HG02763 (cell line): Measurements from ENCODE around the gene RIMS4.
"Not testable (repeated sequence)": the region's sequence is repeated elsewhere in the genome, so short reads cannot be mapped to it uniquely, and the experiment has no call there.

Experiments
- ATAC-seq: cut with Tn5 transposase; IDR thresholded peaks from one replicate; pipeline ENCODE4 v1.9.1; 2021; ENCODE audit warnings: mild to moderate bottlenecking, moderate library complexity; ENCODE audit not compliant: unreplicated experiment

The RIMS4 gene

DNA sequence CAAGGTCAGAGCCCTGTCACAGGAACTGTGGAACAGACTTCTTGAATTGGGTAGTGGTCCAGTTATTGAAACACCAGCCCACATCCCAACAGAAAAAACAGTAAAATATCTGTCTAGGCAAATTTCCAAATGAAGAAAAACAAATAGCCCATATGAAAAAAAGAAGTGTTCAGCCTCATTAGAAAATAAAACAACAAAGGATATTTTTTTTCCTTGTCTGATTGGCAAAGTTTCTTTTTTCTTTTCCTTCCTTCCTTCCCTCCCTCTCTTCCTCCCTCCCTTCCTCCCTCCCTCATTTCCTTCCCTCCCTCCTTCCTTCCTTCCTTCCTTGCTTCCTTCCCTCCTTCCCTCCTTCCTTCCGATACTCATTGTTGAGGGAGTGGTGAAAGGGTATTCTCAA, 20.6 kb upstream of the RIMS4 start:
- ATAC-seq = no peak

DNA sequence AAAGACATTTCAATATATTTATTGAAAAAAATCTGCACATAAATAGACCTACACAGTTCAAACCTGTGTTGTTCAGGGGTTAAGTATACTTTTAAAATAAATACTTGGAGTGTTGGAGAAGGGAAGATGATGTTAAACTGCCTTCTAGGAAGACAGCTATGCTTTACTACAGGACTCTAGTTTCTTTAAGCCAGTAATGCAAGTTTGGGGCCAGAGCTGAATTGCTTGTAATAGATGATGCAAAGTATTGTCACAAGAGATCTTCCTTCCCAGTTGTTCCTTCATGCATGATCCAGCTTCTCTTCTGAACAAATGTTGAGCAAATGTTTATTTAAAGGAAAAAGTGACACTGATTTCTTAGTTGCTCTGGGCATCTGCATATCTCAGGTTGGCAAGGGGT, 20.2 kb upstream of the RIMS4 start:
- ATAC-seq = no peak

DNA sequence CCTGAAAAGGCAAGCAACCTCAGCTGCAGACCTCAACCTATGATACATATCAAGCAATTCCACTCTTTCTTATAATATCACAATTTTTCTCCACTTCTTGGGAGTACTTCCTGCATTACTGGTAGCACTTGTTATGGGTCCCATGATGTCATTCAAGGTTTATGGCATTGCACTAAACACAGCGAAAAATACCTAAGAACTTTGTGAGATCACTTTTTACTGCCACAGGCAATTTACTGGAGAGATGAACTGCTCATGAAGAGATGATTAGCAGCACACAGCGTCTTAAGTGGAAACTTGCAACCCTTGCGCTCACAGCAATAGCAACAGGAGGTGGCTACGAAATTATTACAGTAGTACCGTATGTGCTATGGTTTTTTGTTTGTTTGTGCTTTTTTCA, 19.3 kb upstream of the RIMS4 start:
- no peak for ATAC-seq

DNA sequence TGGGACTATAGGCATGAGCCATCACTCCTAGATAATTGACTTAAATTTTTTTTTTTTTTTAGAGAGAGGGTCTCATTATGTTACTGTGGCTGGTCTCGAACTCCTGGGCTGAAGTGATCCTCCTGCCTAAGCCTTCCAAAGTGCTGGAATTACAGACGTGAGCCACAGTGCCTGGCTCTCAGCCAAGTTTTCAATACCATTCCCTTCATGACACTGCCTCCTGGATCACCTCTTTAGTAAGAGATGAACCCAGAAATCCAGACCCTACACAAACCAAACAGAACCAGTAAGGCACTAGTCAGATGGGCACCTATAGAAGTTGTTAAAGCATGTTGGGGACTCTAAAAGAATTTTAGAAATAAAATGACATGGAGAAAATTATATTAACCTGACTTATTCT, 18.3 kb upstream of the RIMS4 start:
- ATAC-seq = no peak

DNA sequence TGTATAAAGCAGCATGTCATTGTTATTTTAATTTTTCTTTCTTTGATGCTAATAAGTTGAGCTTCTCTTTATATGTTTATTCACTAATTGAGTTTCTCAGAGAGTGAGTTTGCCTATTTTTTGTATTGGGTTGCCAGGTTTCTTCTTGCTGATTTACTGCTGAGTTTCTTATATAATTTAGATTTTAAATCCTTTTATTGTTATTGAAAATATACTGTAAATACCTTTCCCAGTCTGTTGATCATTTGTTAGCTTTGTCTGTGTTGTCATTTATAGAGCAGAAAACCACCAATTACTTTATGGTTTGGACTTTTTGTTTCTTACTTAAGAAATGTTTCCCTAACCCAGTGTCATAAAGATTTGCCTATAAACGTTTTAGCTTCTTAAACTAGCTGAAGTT, 17.1 kb upstream of the RIMS4 start:
- ATAC-seq = no peak

DNA sequence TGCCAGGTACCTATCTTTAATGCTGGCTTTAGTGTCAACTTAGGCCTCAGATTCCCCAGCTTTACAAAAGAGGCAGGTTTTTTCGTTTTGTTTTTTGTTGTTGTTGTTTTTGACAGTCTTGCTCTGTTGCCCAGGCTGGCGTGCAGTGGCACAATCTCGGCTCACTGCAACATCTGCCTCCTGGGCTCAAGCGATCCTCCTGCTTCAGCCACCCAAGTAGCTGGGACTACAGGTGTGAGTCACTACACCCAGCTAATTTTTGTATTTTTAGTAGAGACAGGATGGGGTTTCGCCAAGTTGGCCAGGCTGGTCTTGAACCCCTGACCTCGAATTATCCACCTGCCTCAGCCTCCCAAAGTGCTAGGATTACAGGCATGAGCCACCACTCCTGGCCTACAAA, 11.2 kb upstream of the RIMS4 start:
- ATAC-seq = not testable (repeated sequence)

DNA sequence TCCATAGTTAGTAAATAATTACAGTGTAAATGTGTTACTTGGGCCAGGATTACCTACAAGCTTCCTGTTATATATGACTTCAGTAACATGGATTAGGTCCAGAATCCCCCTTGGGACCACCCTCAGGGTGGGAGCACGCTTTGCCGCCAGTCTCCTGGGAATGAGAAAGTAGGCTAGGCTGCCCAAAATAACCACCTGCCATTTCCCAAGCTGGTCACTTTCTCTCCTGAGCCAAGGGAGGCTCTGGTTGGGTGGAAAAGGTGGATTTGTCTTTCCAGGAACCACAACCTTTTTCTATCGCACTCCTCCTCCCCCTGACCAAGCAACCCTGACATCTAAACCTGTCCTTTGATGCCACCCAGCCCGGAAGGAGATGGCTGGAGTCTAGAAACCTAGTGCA, 9.6 kb upstream of the RIMS4 start:
- ATAC-seq = no peak

DNA sequence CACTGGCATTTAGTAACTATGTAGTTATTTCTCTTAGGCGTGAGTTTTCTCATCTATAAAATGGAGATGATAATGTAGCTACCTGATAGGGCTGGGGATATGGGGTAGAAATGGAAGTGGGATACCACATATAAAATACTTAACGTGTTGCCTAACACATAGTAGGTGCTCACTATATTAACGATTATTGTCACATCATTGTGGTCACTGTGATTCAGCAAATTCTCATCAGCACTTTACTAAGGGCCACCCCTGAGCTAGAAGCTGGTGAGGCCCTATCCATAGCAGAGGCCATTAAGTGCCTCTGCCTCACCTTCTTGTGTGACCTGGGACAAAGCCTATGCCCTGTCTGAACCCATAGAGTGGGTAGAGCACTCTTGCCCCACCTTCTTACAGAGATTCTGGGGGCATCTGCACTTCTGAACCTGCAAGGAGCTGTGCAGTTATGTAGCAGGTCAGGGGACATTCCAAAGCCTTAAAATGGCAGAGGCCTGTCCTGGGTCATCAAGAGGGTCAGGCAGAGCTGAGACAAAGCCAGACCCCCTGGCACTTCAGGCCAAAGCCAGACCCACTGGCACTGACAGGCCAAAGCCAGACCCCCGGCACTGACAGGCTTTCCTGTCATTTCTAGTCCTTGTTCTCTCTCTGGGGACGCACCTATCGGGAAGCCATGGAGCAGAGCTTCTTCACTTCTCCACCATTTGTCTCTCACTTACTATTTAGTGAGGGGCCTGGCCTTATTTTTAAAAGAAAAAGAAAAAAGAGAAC, 7.0 kb upstream of the RIMS4 start:
- ATAC-seq = no peak

DNA sequence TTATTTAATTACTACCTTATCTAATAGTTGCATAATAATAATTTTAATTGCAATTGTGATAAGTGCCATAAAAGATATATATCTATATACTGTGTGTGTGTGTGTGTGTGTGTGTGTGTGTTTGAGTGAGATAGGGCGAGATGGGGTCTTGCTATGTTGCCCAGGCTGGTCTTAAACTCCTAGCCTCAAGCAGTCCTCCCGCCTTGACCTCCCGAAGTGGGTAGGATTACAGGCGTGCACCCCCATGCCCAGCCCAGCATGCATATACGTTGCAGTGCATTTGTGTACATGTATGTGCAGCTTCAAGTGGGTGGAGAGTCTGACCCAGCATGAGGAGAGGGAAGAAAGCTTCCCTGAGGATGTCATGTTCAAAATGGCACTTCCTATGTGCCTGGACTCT, 4.6 kb upstream of the RIMS4 start:
- no peak for ATAC-seq

DNA sequence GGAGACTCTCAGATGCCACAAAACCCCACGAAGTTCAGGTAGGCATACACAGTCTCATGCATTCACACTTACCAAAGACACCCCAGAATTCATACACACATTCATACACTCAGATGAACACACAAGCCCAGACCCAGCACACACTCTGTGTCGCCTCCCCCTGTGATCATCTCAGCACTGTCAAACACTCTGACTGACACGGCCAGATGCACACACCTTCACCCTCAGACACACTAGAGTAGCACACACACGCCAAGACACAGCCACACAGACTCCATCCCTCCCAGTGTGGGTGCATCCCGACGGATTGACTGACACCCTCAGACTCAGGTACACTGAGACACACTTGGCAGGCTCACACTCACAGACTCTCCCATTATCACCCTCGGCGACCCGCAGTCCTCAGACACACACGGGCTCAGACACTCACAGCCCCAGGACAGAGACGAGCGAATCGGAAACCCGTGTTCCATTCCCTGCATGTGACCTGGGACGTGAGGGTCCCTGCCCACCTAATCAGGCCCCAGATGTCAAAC, 872 bp upstream of the RIMS4 start:
- ATAC-seq = no peak

DNA sequence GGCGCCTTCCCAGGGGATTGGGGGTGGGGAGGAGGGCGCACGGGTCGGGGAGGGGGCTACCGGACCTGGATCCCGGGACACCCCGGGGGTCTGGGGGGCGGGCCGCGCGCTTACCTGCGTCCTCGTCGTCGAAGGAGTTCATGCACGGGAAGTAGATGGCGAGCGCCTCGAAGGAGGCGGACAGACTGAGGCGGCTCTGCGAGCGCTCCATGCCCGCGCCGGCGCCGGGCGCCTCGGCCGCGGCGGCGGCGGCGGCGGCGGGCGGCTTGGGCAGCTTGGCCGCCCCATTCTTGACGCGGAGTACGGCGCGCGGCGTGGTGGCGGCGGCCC, 320 bp downstream of the RIMS4 start:
- ATAC-seq = no peak

DNA sequence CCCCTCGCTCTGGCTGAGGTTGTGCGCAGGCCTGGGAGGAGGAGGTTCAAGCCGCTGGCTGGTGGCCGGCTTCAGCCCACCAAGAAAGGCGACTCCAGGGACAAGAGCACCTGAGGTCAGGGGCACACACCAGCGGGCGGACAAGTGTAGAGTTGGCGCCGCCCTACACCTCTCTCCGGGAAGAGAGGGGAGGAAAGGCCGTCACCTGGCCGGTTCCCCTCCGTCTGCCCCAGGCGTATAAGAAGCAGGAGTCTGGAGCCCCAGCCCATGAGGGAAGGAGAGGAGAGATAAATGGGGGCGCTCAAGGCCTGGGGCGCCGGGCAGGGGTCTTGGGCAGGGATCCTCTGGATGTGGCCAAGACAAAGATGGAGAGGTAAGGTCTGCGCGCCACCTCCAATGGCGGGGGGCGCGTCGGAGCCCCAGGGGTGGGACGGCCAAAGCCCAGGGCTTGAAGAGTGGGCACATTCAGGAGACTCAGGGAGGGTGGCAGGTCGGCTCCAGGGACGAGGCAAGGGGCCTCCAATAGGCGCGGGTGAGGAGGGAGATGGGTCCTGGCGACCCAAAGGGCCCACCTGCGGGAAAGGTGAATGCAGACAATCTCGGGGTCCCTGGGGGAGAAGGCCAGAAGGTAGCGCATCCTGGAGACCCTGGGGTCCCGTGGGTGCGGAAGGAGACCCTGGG, 826 bp downstream of the RIMS4 start:
- no peak for ATAC-seq

DNA sequence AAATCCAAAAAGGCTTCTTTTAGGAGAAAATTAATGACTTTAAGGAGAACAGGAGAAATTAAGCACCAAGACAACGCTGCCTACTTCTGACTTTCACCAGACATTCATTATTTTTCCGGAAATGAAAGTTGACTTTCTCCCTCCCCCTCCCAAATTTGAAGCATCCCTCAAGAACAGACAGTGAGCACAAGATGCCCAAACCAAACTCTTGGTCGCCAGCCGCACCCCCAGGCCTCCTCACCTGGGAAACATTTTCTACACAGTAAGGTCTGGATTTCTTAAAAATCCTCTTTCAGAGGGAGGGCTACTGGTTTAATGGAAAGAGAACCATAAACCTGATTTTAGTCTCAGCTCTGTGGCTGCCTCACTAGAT, 2.7 kb downstream of the RIMS4 start:
- no peak for ATAC-seq

DNA sequence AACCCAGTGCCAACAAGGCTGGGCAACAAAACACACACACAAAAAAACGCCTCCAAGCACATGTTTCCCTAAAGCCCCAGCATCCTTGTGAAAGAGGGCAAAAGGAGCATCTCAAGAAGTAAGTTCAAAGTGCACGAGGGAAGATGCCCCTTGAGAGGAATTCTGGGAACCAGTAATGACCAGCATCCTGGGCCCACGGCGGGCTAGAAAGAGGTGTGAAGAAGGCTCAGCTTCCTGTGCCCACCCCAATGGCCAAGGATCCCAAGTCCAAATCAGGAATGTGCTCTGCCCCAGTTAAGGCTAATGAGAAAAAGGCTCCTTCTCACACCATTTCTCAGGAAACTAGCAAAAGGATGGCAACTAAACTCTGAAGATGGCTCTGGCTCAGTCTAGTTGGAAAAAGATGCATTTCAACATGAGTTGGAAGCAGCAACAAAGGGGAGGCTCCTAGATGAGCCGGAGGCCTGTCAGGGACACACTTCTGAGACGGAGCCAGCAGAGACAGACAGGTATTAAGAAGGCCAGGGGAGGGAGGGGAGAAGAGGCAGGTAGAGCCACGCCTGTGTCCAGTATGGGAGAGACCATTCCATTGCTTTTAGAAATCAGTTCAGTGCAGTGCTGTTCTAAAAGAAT, 3.2 kb downstream of the RIMS4 start:
- ATAC-seq = no peak

DNA sequence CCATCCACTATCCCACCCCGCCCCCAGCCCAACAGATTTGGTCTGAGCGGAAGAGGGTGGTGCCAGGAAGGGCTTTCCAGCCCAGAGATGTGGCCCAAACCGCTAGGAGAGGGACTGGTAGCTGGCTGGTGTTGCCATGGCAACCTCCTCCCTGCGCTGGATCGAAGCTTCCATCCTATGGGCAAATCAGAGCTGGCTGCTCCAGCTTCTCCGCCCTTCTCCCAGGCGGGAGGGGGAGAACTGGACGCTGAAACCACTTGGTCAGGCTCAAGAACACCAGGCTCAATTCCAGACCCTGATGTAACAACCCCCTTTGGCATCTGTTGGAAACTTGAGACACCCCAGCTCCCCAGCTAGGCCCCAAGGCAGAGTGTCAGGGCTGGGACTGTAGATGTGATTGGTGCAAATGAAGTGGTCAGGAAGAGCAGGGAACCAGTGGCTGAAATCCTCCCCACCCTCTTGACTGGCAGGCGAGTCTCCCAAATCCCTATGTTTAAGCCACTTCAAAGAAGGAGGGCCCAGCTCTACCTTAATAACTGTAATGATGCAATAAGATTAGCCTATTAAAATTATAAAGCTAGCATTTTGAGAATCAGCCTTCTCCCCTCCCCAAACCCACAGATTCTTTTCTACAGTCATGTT, 4.2 kb downstream of the RIMS4 start:
- no peak for ATAC-seq

DNA sequence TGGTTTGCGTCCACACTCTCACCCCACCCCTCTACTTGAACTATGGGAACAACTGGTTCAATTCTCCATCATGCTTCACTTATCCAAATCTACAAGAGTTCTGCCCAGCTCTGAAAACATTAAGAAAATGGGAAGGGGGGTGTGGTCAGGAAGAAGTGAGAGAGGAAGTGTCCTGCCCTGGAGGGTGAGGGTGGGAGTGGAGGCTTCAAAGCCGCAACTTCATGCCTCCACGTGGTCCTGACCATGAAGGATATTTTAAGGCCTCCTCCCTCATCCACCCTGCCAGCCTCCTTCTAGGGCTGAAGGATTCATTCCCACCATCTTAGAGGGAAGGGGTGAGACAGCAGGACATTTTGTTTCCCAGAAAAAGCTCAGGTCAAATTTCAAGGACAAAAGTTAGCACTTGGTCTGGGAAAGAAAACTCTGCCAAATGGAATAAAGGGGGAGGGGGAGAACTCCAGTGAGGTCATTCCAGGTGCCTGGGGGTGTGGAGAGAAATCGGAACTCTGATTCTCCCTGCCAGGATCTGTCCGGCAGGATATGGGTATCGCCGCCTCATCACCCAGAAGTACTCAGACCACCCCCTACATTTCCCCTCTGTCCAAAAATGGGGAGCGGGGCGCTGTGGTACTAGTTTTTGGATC, 4.9 kb downstream of the RIMS4 start:
- ATAC-seq = no peak

DNA sequence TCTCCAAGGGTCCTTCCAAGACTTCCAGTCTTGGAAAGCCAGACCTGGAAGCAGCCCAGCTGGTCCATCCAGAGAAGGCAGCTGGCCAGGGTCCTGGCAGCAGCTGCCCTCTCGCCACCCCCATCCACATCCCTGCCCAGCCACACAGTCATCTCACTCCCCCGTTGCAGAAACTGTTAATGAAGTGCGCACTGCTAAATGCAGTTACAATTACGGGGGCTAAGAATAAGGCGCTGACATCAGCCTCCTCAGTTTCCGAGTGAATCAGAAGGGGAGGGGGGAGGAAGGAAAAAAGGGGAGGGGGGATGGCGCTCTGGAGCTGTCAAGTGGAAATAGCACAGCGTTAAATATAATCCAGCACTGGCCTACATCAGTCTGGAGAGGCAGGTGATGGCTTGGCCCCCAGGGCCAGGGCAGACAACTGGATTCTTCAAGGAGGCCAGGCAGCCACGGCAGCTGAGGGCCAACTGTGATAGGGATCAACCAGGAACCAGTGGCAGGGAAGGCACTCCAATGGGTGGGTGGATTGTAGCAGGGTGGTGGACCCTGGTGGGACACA, 6.9 kb downstream of the RIMS4 start:
- ATAC-seq = no peak

DNA sequence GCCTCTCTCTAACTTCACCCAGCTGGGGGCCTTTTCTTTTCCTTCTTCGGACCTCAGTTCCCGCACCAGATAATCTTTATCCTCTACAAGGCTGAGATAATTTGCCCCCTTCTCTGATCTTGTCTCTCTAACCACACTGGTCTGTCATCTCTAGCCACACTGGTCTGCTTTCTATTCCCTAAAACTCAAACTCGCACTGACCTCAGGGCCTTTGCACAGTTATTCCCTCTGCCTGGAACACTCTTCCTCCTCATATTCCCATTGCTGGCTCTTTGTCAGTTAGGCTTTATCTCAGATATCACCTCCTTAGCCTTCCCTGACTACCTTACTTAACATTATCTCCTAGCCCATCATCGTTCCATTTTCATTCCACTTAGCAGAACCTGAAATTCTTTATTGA, 7.6 kb downstream of the RIMS4 start:
- ATAC-seq = no peak

DNA sequence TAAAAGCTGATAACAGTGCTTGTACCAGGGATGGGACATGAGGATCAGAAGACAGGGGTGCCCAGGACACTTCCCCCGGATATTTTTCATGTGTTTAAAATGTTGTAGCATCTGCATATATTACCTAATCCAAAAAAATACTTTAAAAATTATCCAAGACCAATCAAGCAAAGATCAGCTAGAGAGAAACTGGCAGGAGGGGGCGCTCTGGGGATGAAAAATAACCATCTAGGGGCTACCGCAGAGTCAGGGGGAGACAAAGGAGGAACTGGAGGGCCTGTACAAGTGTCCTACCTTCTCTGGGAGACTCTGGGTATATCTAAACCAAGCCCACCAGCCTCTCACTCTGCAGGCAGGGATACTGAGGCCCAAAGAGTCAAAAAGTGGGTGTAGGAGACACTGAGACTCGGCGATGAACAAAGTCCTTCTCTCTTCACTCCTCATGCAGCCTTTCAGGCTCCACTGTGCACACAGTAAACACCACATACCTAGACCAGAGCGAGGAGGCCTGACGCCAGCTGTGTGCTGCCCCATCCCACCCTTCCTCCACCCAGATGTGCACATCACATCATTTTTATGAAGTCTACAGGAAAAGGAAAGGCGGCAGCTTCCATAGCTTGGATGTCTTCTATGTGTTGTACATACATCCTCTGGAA, 9.8 kb downstream of the RIMS4 start:
- no peak for ATAC-seq

DNA sequence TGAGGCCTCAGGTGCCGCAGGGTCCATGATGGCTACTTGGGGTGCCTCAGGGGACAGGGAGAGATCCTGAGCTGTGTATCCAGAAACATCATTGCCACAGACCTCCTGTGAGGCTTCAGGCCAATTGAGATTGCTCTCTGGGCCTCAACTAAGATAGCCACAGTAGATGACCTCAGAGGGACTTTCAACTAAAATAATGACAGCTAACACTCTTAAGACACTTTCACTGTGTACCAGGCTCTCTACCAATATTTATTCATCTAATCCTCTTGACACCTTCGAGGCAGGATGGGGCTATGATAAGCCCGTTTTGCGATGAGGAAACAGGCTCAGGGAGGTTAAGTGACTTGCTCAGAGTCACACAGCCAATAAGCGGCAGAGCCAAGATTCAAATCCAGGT, 10.7 kb downstream of the RIMS4 start:
- ATAC-seq = no peak
